GM12878 (cell line): ENCODE data around the gene DTWD2. TPM values are rescaled to one million over a fixed set of nuclear protein-coding genes. Genes with fewer than 3 reads are reported as not detected.

ENCODE experiments used
- ATAC-seq: fragments of 200-7000 bp; cut with Tn5 transposase; 3 replicates; pipeline ENCODE4 v1.9.1; 2020; ENCODE audit warnings: mild to moderate bottlenecking, moderate library complexity
- BruUV-seq: library from RNA; stranded (reverse); fragments of 400-500 nt; replicated peaks from 2 replicates; lab custom pipeline; 2021; lab: Mats Ljungman, UMichigan
- CTCF ChIA-PET: fragments of 300-600 bp; sonication (Branson Sonifier 250); formaldehyde crosslinking; extraction: SDS; loops from one replicate; lab custom pipeline; 2021; ENCODE audit warnings: inconsistent platforms; lab: Yijun Ruan, JAX
- POLR2A ChIA-PET: fragments of 350-600 bp; formaldehyde crosslinking; extraction: SDS; loops from one replicate; lab custom pipeline; 2021; ENCODE audit warnings: inconsistent platforms; lab: Charles Lee
- RAD21 ChIA-PET: fragments of 300-600 bp; sonication (Branson Sonifier 250); formaldehyde crosslinking; loops from one replicate; lab custom pipeline; 2023; ENCODE audit warnings: antibody characterized with exemption; ENCODE audit not compliant: unreplicated experiment; lab: Charles Lee
- SMC1A ChIA-PET: fragments of 300-600 bp; sonication (Branson Sonifier 250); formaldehyde crosslinking; loops from one replicate; lab custom pipeline; 2023; ENCODE audit not compliant: unreplicated experiment, uncharacterized antibody; lab: Charles Lee
- DNase-seq: peaks from one replicate; pipeline ENCODE4 v3.0.0-alpha.2; 2011; ENCODE audit warnings: low read depth, low spot score
- FAIRE-seq: peaks from 3 replicates; lab custom pipeline; 2011; peaks lifted over from hg19 to GRCh38; lab: Jason Lieb, UNC
- H2AFZ ChIP-seq: 2 replicates; pipeline ENCODE4 v1.6.0; 2011; ENCODE audit warnings: low read depth, low read length, control low read depth; ENCODE audit not compliant: control insufficient read depth
- H3K27ac ChIP-seq: 2 replicates; pipeline ENCODE4 v1.5.1; 2011; ENCODE audit warnings: control low read depth; ENCODE audit not compliant: control insufficient read depth, insufficient read depth
- H3K27me3 ChIP-seq, 2 experiments: replicated peaks in 1 of 2; 2 replicates each; pipeline versions ENCODE4 v1.6.0 to v1.6.1; 2011; ENCODE audit warnings: low read length in 1 of 2; ENCODE audit not compliant: control insufficient read depth in 2 of 2, insufficient read depth in 2 of 2
- H3K36me3 ChIP-seq, 2 experiments: 2 replicates each; pipeline ENCODE4 v1.5.1; 2011; ENCODE audit warnings: low read length in 1 of 2; ENCODE audit not compliant: control insufficient read depth in 2 of 2, insufficient read depth in 2 of 2
- H3K4me1 ChIP-seq: 2 replicates; pipeline ENCODE4 v1.6.1; 2011; ENCODE audit warnings: mild to moderate bottlenecking, low read length, moderate library complexity, mixed read lengths; ENCODE audit not compliant: control insufficient read depth, insufficient read depth
- H3K4me2 ChIP-seq: 2 replicates; pipeline ENCODE4 v1.6.0; 2011; ENCODE audit warnings: control low read depth; ENCODE audit not compliant: control insufficient read depth, insufficient read depth
- H3K4me3 ChIP-seq: fragments of 200-600 bp; sonication (generic); 2 replicates; pipeline ENCODE4 v1.5.1; 2016
- H3K79me2 ChIP-seq: 2 replicates; pipeline ENCODE4 v1.6.0; 2011; ENCODE audit warnings: low read length; ENCODE audit not compliant: control insufficient read depth, insufficient read depth
- H3K9ac ChIP-seq: 2 replicates; pipeline ENCODE4 v1.8.0; 2011; ENCODE audit warnings: low read length, control low read depth, mixed read lengths; ENCODE audit not compliant: control insufficient read depth, insufficient read depth
- H3K9me3 ChIP-seq: replicated peaks from 3 replicates; pipeline ENCODE4 v1.5.1; 2011; ENCODE audit warnings: mild to moderate bottlenecking, low read length; ENCODE audit not compliant: control insufficient read depth, insufficient read depth
- H4K20me1 ChIP-seq: 2 replicates; pipeline ENCODE4 v1.6.0; 2011; ENCODE audit not compliant: control insufficient read depth, insufficient read depth
- MAX ChIP-seq: IDR thresholded peaks from 2 replicates; pipeline ENCODE4 v1.6.1; 2012; ENCODE audit warnings: low read depth, low read length, improper control_type of control experiment
- PRDM15 ChIP-seq: fragments of 450-650 bp; formaldehyde crosslinking; IDR thresholded peaks from 2 replicates; pipeline ENCODE4 v1.4.0; 2020; ENCODE audit warnings: mild to moderate bottlenecking, moderate library complexity
- SIN3A ChIP-seq: IDR thresholded peaks from 2 replicates; pipeline ENCODE4 v1.6.1; 2012; ENCODE audit warnings: low read depth, low read length, improper control_type of control experiment
- SMARCA5 ChIP-seq: fragments of 450-650 bp; IDR thresholded peaks from 2 replicates; pipeline ENCODE4 v1.6.1; 2017; ENCODE audit warnings: mild to moderate bottlenecking
- ZNF207 ChIP-seq: fragments of 450-650 bp; IDR thresholded peaks from 2 replicates; pipeline ENCODE4 v1.6.1; 2014; ENCODE audit warnings: antibody characterized with exemption, mild to moderate bottlenecking, borderline replicate concordance
- WGBS: methylation state at CpG from one replicate; pipeline ENCODE4 v1.1.6; 2016; ENCODE audit warnings: low lambda C conversion rate; ENCODE audit not compliant: insufficient replicate concordance, insufficient coverage; ENCODE audit errors: missing lambda C conversion rate; 5-methylcytosine and 5-hydroxymethylcytosine counted together
- in situ Hi-C: fragments of 300-500 bp; cut with MboI; formaldehyde crosslinking; loops from 9 replicates; pipeline ENCODE4 v1.14.3; 2018; ENCODE audit warnings: mixed read lengths
- intact Hi-C: fragments of 100-400 bp; cut with micrococcal nuclease; formaldehyde crosslinking; loops from one replicate; pipeline ENCODE4 v1.14.2; 2022; ENCODE audit not compliant: unreplicated experiment
- polyA plus RNA-seq, 11 experiments: library from polyadenylated mRNA; depleted of rRNA in 4 of 11; unstranded in 6 of 11; stranded (reverse) in 5 of 11; fragments of >200 nt; fragmentation: Nextera tagmentation in 4 of 11; fragmentation: Illumina TruSeq in 1 of 11; extraction: Ambion mirVana in 4 of 11; extraction: Trizol in 1 of 11; gene quantifications; 1 replicate in 1 of 11; 2 replicates in 10 of 11; pipeline versions ENCODE4 v1.2.1 to v1.2.3, GENCODE V29; 2011 to 2016; ENCODE audit warnings: inconsistent platforms in 2 of 11, missing spikeins in 2 of 11, low read depth in 1 of 11
- total RNA-seq, 4 experiments: library from RNA; depleted of rRNA in 3 of 4; stranded (reverse); fragments of >200 nt in 3 of 4; fragmentation: Illumina TruSeq in 1 of 4; extraction: Trizol in 1 of 4; gene quantifications; 2 replicates each; pipeline versions ENCODE4 v1.2.1 to v1.2.3, GENCODE V29; 2013 to 2021

The DTWD2 gene
- total and polyA plus RNA-seq, 10 of the 15 experiments (the other 5 are each of a cell fraction or from before 2014, with no cell fraction given) = 0.93 to 8.4 (median 5.1) TPM

- TF ChIP-seq PRDM15 (CRISPR knock-in tag) = no peak
Measured at GRCh38 chr5:119028575-119028974, 40.2 kb upstream of the DTWD2 start (continued).

GRCh38 chr5:119022773-119023172 lies 34.4 kb upstream of the DTWD2 start:
- Histone ChIP-seq H3K4me3 (no peak overlapping the region), H2AFZ (peak overlapping the region; percentile 45; the same call in 1 of the 2 replicates), H3K27ac (no peak overlapping the region), H3K27me3 (no peaks in the 10 kb centered on the region), H3K4me1 (peaks cover 12% of the 10 kb centered on the region; the same call in 1 of the 2 replicates), H3K4me2 (no peak overlapping the region), H3K9ac (no peak overlapping the region), H3K9me3 (no peaks in the 10 kb centered on the region), H3K36me3 (no peaks in the 10 kb centered on the region), H4K20me1 (no peaks in the 10 kb centered on the region), H3K79me2 (no peaks in the 10 kb centered on the region)
- ATAC-seq = no peak
- no peak for FAIRE-seq
- 71% methylated on average over 1 of the region's 1 CpG for WGBS
- ChIA-PET CTCF (interaction anchor here (0.6 to 12.5 kb wide), 15 partner anchors 10 to 412 kb away, joined by 3 to 143 read pairs (median 9); partner anchors contain the start of genes DMXL1 and DTWD2), POLR2A (interaction anchor here (0.6 to 0.8 kb wide), 2 partner anchors 339 to 387 kb away, joined by 3 read pairs; no protein-coding TSS in a partner anchor), RAD21 (interaction anchor here (0.6 to 6.2 kb wide), 14 partner anchors 9 to 412 kb away, joined by 3 to 84 read pairs (median 8); partner anchors contain the start of genes DMXL1 and DTWD2), SMC1A (interaction anchor here (0.7 to 7.1 kb wide), 13 partner anchors 11 to 412 kb away, joined by 3 to 91 read pairs (median 6); partner anchors contain the start of gene DMXL1)
- TF ChIP-seq MAX = no peak
- TF ChIP-seq SIN3A = no peak
- no peak for TF ChIP-seq ZNF207
- no peak for TF ChIP-seq SMARCA5
- intact Hi-C loops = loop anchor here (1.0 to 10.0 kb wide), 5 partner anchors 50 to 390 kb away; no protein-coding TSS in a partner anchor
- no peak for DNase-seq
- in situ Hi-C loops = loop anchor here (5.0 kb wide), 1 partner anchor 385 kb away; no protein-coding TSS in a partner anchor
- BruUV-seq = no TSS peak
